ENCODE results near the gene VTI1A. TPM values are rescaled to one million over a fixed set of nuclear protein-coding genes. Genes with fewer than 3 reads are reported as not detected.
A peak's percentile ranks its signal among the peaks of the same experiment; 100 is the strongest.

Gene VTI1A
- total RNA-seq, 1 donor from 2014 or later: 29.7 TPM

- no peak overlapping the region for H3K4me3 ChIP-seq
- DNase-seq: no peak
- H3K4me1 ChIP-seq: peaks cover 8% of the 10 kb centered on the region
- H3K36me3 ChIP-seq: no peaks in the 10 kb centered on the region
- intact Hi-C loops (cut with DNase I): no loop called here
- peaks cover 13% of the 10 kb centered on the region for H3K9me3 ChIP-seq
- no peak for ATAC-seq
- TF ChIP-seq CTCF (IDR thresholded peaks at IDR 0.05): no peak
- no peak overlapping the region for H3K27ac ChIP-seq
- H3K27me3 ChIP-seq: no peaks in the 10 kb centered on the region
These were observed 402.5 kb downstream of the VTI1A start for GRCh38 chr10:112849546-112849945.

GRCh38 chr10:112851181-112851580 is 404.2 kb downstream of the VTI1A start:
- no peaks in the 10 kb centered on the region for H3K27me3 ChIP-seq
- no peak for TF ChIP-seq CTCF (IDR thresholded peaks at IDR 0.05)
- H3K4me1 ChIP-seq: peaks cover 8% of the 10 kb centered on the region
- H3K4me3 ChIP-seq: no peak overlapping the region
- H3K27ac ChIP-seq: no peak overlapping the region
- no peaks in the 10 kb centered on the region for H3K36me3 ChIP-seq
- ATAC-seq (no peak), DNase-seq (no peak)
- intact Hi-C loops (cut with DNase I): no loop called here
- peaks cover 13% of the 10 kb centered on the region for H3K9me3 ChIP-seq

GRCh38 chr10:112851588-112852211 is 404.7 kb downstream of the VTI1A start:
- no peaks in the 10 kb centered on the region for H3K27me3 ChIP-seq
- intact Hi-C loops (cut with DNase I): no loop called here
- H3K4me3 ChIP-seq: no peak overlapping the region
- peak; percentile 15 for ATAC-seq
- H3K9me3 ChIP-seq: peaks cover 13% of the 10 kb centered on the region
- H3K36me3 ChIP-seq: no peaks in the 10 kb centered on the region
- no peak overlapping the region for H3K27ac ChIP-seq
- no peak for DNase-seq
- no peak for TF ChIP-seq CTCF (IDR thresholded peaks at IDR 0.05)
- peaks cover 8% of the 10 kb centered on the region for H3K4me1 ChIP-seq

GRCh38 chr10:112852306-112852705 is 405.3 kb downstream of the VTI1A start:
- no peak for TF ChIP-seq CTCF (IDR thresholded peaks at IDR 0.05)
- ATAC-seq: peak; percentile 92
- intact Hi-C loops (cut with DNase I): no loop called here

GRCh38 chr10:112855134-112855533 is 408.1 kb downstream of the VTI1A start:
- Histone ChIP-seq H3K4me3 (no peak overlapping the region), H3K27ac (no peak overlapping the region), H3K9me3 (no peaks in the 10 kb centered on the region), H3K27me3 (no peaks in the 10 kb centered on the region), H3K36me3 (no peaks in the 10 kb centered on the region), H3K4me1 (peaks cover 8% of the 10 kb centered on the region)
- no peak for DNase-seq
- ATAC-seq: no peak
- no peak for TF ChIP-seq CTCF (IDR thresholded peaks at IDR 0.05)
- intact Hi-C loops (cut with DNase I): no loop called here

More at GRCh38 chr10:112852306-112852705, 405.3 kb downstream of the VTI1A start:
- Histone ChIP-seq H3K4me1 (peaks cover 8% of the 10 kb centered on the region), H3K27ac (no peak overlapping the region), H3K27me3 (no peaks in the 10 kb centered on the region), H3K36me3 (no peaks in the 10 kb centered on the region), H3K9me3 (peaks cover 9% of the 10 kb centered on the region), H3K4me3 (no peak overlapping the region)
- DNase-seq: no peak

- intact Hi-C loops (cut with DNase I): no loop called here
- Histone ChIP-seq H3K9me3 (no peaks in the 10 kb centered on the region), H3K27ac (no peak overlapping the region), H3K36me3 (no peaks in the 10 kb centered on the region), H3K4me3 (no peak overlapping the region), H3K27me3 (no peaks in the 10 kb centered on the region), H3K4me1 (no peaks in the 10 kb centered on the region)
- TF ChIP-seq CTCF (IDR thresholded peaks at IDR 0.05): no peak
- DNase-seq (no peak), ATAC-seq (peak; percentile 36)
These were observed 410.5 kb downstream of the VTI1A start for GRCh38 chr10:112857493-112857892.

Data from upper lobe of right lung (tissue), 1 donor.